AG09319 (cell line): ENCODE results near the gene SLC9A9.

ENCODE experiments used
- DNase-seq: peaks from one replicate; pipeline ENCODE4 v3.0.0-alpha.2; 2010; ENCODE audit warnings: low read depth; ENCODE audit errors: extremely low read depth
- TF ChIP-seq, protein P1 (sequence below): IDR thresholded peaks from 2 replicates; pipeline ENCODE4 v1.5.1; 2011; ENCODE audit warnings: low read depth, mild to moderate bottlenecking, inconsistent platforms, low read length, moderate library complexity

SLC9A9 gene

DNA sequence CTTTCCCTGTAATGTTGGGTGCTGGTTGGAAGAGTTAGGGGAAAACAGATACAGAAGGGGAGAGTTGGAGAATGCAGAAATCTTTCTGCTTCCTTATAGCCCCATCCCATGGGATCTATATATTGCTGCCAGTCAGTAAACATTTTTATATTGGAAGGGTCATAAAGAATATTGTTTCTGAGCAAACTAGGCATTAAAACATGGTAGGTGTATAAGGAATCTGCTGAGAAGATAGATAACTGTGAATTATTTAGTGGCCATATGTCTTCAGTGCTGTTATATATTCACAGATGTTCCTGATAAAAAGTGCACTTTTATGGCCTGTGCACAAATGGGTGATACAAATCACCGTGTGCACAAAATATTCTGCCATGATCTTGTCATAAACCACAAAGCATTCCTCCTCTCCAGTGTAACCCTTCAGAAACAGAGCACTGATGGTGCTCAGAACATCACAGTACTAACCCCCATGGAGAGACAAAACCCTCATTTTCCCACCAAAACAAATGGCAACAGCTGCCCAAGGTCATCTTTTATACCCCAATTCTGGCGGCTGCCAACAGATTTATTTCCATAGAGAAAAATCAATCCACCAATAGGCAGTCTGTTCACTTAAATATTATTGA, 269.3 kb downstream of the SLC9A9 start:
- TF ChIP-seq, protein P1, sequence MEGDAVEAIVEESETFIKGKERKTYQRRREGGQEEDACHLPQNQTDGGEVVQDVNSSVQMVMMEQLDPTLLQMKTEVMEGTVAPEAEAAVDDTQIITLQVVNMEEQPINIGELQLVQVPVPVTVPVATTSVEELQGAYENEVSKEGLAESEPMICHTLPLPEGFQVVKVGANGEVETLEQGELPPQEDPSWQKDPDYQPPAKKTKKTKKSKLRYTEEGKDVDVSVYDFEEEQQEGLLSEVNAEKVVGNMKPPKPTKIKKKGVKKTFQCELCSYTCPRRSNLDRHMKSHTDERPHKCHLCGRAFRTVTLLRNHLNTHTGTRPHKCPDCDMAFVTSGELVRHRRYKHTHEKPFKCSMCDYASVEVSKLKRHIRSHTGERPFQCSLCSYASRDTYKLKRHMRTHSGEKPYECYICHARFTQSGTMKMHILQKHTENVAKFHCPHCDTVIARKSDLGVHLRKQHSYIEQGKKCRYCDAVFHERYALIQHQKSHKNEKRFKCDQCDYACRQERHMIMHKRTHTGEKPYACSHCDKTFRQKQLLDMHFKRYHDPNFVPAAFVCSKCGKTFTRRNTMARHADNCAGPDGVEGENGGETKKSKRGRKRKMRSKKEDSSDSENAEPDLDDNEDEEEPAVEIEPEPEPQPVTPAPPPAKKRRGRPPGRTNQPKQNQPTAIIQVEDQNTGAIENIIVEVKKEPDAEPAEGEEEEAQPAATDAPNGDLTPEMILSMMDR, result no peak
- DNase-seq, result no peak

GRCh38 chr3:143576568-143577270, 271.5 kb downstream of the SLC9A9 start:
- no peak for DNase-seq
- TF ChIP-seq, protein P1, result no peak

DNA sequence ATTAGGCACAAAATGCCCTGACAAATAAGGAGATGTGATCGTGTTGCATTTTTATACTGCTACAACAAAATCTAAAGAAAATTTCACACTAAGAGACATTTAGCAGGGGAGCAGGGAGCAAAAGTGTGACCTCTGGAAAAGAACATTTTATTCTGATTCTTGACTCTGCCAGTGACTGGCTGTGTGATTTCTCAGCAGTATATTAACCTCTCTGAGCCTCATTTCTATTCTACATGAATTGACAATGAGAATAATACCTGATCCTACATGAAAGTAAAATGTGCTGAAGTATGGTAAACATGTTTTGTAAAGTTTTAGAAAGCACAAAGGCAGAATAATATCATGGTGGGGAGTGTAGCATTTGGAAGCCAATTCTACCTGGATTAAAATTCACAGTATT, 273.3 kb downstream of the SLC9A9 start:
- DNase-seq, result no peak
- TF ChIP-seq, protein P1, result no peak

DNA sequence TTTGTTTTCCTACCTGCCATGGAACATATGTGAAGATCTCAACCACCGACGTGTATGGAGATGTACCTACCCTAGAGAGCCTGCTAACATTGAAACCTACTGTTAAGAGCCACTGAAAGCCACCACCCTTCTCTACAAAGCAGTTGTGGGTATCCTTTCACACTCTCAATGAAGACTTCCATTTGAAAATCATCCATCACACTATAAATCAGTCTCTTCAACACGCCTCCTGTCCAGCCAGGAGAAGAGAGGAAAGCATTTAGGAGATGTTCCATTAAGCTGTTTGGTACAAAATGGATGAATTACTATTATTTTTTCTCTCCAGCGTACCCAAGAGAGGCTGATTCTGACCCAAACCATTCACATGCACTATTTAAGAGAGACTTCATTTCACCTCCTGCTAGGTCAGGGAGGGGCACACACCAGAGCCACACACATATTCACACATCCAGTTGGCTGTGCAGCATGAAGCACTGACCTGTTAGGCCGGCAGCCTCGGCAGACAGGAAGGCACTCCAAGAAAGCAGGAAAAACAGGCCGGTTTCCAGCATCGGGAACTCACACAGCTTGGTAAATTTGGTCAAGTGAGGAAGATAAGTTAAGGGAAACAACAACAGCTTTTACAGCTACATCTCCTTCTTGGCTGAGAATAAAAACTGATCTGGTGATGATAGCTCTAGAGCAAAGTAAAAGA, 274.5 kb downstream of the SLC9A9 start:
- DNase-seq, result no peak
- TF ChIP-seq, protein P1, result no peak

DNA sequence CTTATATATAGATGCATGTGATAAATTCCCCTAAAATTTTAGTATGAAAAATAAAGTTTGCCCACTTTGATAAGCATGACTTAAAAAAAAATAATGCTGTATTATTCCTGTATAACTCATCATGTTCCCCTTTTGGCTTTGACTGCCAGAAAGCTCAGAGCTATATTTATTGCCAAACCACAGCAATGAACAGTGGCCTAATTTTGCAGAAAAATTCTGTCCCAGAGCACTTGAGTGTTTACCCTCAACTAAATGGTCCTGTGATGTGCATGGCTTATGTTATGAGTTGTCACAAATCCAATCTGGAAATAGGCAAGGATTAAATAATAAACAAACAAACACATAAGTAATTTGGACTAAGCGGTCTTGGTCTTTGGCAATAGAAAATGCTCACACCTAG, 276.7 kb downstream of the SLC9A9 start:
- TF ChIP-seq, protein P1, result no peak
- DNase-seq, result no peak

DNA sequence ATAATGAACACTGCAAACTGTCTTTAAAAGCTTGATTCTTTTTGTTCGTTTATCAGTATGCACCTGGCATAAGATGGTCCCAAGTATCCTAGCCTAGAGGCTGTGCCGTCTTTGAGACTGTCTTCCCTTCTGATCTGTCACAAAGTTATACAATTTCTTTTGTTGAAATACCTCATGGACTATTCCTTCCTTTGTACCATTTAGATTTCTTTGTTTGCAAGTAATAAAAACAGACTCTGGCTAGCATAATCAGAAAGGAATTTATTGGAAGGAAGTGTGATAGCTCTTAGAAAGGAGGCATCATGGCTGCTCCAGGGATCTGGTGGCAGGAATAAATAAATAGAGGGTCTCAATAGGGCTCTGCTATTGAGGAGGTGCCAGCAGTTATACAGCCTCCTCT, 280.4 kb downstream of the SLC9A9 start:
- TF ChIP-seq, protein P1, result no peak
- no peak for DNase-seq

- DNase-seq, result no peak
- TF ChIP-seq, protein P1, result no peak
Measured at GRCh38 chr3:143565951-143566350, 282.3 kb downstream of the SLC9A9 start.
